HG03558 (cell line): ENCODE data around the gene ZBTB9.

Experiments used
- ATAC-seq: cut with Tn5 transposase; IDR thresholded peaks from one replicate; pipeline ENCODE4 v1.9.1; 2021; ENCODE audit warnings: moderate number of reproducible peaks; ENCODE audit not compliant: unreplicated experiment; ENCODE audit errors: extremely low read depth

The ZBTB9 gene

DNA sequence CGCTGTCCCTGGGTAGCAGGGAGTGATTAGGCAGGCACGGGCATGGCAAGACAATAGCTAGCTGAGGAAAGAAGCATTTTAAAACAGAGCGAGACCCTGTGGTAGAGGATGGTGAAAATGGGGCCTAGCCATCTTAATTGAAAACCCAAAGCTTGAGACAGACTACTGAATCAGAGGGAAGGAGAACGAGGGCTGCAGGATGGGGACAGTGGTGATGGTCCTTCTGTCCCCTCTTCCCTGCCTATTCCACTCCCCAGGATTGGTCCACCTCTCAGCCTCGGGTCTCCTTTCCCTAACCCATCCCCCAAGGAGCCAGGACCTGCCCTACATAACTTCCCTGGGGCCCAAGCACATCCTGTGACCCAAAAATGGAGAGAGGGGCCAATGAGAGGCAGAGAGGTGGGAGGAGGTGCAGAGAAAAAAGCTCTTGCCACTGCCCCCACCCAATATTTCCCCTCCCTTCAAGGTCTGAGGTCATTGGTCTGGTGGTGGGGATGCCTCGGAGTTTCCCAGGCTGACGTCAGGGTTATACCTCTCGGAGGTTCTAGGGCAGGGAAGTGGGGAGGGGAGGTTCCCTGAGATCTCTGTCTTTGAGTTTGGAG is 35.6 kb upstream of the ZBTB9 start:
- ATAC-seq, result no peak

GRCh38 chr6:33419580-33420490 is 34.5 kb upstream of the ZBTB9 start, which contains the start of gene SYNGAP1:
TSS of gene SYNGAP1 (plus strand) at chr6:33420065. CDS start at chr6:33420265, 200 bp downstream.
- ATAC-seq, result no peak

DNA sequence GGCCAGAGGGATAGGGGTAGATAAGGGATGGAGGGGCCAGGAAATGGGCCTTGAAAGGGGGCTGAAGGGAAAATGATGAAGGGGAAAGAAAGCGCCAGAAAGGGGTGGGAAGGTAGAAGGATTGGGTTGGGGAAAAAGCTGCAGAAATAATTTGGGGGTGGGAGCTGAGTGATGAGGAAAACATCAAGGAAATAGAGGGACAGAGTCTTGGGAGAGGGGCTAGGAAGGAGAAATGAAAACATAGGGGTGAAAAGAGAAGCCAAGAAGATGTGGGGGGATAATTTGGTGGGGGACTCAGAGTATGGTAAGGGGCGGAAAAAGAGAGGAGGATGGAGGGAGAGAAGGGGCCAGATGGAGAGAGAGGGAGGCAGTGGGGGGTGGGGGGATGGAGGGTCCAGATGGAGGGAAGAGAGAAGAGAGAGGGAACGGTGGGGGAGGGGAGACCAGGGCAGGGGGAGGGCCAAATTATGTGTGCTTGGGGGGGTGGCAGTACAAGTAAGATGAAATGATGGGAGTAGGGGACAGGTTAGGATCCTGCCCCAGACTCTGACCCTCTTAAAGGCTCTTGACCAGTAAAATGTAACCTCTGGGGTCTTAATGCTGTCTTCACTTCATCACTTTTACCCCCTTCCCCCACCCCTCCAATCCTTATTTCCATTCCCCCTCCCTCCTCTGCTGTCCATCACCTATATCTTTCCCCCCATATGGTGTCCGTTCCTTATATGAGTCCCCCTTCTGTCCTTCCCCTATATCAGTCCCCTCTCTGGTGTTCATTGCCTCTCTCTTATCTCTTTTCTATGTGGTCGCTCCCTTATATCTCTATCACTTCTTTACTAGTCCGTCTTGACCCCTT is 33.7 kb upstream of the ZBTB9 start:
- no peak for ATAC-seq

- no peak for ATAC-seq
Measured at GRCh38 chr6:33421344-33421643, 33.1 kb upstream of the ZBTB9 start.

GRCh38 chr6:33423777-33424176 is 30.6 kb upstream of the ZBTB9 start:
- no peak for ATAC-seq

DNA sequence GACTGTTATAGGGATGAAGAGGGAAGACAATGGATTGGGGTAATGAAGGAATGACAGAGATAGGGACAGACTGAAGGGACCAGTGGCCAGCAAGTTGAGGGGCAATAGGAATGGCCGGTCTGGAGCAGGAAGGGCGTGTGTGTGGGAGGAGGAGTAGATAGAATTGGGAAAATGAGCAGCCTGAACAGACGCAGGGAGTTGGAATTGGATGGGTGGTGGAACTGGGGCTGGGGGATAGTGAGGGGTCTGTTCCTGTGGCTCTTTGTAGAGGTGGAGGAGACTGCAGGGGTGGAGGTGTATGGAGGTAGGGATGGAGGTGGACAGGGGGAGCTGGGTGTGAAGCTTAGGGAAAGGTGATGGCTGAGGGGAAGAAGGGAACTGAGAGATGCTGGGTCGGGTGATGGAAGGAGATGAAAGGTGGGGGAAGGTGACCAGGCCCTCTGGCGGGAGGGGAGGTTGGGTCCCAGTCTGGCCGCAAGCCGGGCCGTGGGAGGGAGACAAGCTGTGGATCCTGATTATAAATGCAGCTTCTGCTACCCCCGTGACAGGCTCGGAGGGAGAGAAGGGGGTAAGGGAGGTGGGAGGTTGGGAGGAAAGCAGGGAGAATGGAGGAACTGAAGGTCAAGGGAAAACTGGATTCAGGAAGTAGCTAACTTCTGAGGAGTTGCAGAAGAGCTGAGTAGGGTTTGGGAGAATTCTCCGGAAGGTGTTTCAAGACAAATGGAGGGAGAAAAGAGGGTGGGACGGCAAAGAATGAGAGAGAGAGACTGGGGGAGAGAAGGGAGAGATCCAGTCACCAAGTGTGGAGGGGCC is 29.3 kb upstream of the ZBTB9 start:
- no peak for ATAC-seq

DNA sequence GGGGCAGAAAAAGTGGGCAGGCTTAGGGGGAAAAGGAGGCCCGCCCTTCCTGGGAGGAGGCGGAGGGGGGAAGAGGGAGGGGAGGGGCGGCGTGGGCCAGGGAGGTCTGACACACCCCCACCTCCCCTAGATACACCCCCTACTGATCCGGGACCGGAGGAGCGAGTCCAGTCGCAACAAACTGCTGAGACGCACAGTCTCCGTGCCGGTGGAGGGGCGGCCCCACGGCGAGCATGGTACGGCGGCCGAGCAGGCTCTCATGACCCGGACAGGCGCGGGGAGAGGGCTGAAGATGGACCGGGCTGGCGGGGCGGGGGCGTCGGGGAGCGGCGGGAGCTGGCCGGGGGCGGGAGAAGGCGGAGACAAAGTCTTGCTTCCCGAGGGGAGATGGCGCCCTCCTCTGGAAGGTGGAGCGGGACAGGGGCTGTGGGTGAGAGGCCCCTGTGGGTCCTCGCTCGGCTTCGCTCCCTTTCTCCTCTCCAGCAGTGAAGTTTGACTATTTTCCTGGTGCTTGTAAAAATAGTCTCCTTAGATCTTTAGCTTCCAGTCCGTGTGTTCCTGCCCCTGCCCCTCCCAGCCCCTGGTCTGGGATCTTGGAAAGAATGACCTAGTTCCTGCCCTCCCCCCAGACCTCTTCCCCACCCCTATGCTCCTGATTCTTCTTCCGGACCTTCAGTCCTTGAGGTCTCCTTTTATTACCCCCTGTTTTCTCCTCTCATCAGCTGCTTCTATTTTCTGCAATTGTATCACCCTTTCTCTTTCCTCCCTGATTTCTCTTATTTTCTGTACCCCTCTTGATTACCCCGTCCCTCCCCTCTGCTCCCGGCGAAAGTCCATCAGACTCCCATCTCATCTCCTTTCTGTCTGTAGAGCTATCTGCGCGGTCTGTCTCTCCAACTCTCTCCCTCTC is 28.5 kb upstream of the ZBTB9 start:
- no peak for ATAC-seq

DNA sequence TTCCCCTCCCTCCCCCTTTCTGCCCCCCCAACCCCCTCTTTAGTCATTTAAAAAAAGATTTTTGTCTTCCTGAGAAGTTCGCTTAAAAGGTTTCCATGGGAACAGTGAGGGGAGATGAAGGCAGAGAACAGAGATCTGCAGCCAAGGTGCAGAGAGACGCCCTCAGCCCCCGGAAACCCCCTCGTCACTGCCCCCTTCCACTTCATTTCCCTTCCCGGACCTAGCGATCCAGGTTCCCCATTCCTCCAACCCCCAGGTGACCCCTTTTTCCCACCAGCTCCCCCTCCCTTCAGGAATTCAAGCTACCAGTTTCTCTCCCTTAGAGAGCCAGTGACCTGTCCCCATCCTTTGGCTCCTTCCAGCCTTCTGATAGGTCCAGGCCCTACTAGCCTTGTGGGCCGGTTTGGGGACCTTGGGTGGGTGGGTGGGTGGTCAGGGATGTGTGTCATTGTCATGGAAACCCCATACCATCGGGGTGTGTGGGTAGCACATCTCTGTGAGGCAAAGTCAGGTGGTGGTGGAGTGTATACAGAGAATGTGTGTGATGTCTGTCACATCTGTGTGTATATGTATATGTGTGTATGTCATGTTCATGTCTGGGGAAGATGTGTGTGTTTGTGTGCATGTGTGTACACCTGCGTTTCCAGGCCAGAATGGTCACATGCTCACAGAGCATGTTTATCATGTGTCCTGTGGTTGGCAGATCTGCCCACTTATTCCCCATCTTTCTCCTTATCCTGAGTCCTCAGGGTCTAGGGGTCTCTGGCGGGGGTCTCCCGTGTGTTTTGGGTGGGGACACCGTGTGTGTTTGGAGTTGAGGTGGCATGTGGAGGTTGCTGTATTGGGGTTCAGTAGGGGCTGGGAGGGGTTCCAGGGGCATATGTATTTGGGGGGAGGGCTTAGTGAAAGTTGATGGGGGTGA is 27.5 kb upstream of the ZBTB9 start:
- ATAC-seq, result no peak

GRCh38 chr6:33427585-33428223 is 26.7 kb upstream of the ZBTB9 start:
- no peak for ATAC-seq

DNA sequence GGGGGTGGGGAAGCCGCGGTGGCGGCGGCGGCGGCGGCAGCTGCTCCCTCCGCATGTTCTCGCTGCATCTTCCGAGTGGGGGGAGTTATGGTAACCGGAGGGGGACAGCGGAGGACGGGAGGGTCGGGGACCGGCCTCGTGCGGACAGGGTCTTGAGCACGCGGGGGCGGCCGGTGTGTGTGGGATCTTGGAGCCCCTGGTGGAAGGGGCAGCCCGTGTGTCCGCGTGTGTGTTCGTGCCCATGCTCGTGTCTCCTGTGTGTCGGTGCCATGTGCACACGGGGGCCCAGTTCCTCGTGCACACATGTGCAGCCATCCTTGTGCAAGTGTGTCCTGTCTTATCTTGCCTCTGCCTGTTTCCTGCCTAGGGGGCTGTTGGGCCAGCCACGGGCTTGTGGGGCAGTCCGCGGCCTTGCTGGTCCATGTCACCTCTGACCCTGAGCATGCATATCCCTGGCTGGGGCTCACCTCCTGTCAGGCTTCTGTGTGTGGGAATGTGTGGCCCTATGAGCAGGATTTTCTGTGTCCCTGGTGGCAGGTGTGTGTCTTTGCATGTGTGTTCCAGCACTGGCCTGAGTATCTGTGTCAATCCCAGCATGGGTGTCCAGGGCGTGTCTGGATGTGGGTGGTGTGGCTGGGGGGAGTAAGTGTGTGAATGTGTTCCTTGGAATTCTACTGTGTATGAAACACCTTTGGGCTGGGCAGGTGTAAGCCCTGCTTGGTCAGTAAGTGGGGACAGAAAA is 26.0 kb upstream of the ZBTB9 start:
- no peak for ATAC-seq

DNA sequence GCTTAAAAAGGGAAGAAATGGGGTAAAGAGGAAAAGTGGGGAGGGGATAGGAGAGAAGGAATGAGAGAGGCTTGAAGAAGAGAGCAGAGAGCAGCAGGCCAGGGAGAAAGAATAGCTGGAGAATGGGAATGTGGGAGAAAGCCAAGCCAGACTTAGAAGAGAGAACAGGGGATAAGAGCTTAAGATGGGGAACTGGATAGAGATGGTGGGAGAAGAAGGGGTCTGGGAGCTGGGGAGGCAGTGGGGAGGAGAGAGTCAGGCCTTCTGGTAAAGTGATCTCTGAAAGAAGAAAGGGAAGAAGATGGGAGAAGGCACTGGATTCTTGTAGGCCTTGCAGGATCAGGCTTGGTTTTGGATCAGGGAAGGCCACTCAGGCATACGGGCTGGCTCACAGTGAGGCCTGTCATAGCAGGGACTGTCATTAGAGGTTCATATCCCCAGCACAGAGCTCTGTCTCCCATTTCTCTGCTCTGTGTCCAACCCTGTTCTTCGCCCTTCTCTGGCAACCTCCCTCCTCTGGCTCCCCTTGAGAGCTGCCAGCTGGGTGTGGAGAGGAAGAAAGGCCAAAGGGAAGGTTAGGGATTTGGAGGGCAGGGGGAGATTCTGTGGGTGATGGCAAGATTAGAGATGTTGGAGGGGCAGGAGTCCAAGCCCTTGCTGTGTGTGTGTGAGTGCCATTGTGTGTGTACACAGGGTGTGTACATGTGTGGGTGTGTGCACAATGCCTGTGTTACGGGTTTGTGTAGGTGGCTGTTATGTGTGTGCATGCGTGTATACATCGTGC is 25.2 kb upstream of the ZBTB9 start:
- ATAC-seq, result no peak

- ATAC-seq, result no peak
Measured at GRCh38 chr6:33429750-33430052, 24.7 kb upstream of the ZBTB9 start.

DNA sequence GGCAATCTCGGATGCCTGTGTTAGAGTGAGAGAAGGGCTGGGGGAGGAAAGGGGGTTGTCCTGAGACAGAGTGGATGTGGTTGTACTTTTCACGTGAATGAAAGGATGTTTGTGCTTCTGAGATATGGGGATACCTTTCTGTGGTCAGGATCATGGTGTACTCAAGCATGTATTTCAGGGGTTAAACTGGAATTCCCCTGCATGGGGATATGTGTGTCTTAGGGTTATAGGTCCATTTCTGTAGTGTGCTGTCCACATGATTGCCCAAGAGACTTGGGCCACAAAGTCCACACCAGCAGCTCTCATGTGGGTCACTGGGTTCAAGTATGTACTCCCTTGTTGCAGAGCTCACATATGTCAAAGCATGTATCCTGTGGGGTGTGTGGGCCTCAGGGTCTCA is 24.0 kb upstream of the ZBTB9 start:
- ATAC-seq, result no peak

DNA sequence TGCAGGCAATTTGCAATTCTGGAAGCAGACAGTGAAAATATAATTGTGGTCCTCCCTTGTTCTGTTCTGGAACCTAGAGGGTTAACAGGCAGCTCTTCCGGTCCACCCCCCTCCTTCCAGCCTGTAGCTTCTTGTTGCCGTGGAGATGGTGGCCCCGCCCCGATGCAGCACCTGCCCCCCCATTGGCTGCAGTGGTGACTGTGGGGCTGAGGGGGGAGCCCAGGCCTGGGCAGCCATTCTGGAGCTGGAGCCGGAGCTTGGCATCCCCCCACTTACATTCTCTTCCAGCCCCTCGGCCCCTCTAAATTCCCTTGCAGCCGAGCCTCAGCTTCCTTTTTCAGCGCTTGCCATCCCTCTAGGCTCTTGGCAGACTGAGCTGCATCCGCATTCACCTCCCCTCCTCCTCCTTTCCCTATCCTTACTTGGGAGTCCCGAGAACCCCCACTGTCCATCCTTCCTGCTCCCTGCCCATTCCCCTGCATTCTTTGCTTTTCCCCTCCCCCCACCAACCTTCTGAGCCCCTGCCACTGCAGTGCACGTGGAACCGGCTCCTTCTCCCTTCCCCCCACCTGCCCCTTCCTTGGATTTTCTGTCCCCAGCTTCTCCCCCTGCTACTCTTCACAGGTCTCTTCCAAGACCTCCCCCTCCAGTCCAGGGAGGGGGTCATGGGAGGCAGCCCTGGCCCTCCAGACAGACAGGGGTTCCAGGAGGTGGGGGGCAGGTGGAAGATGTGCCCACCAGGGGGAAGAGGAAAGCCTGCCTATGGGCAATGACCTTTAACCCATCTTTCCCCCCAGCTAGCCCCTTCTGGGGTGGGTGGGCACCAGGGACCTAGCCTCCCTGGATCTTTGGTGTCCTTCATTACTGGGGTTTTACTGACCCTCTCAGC is 23.1 kb upstream of the ZBTB9 start:
- ATAC-seq, result no peak

- no peak for ATAC-seq
Measured at GRCh38 chr6:33431880-33432541, 22.4 kb upstream of the ZBTB9 start.
